GM23338 (cell line): Measurements from ENCODE around the gene DOCK3. TPM values are rescaled to one million over a fixed set of nuclear protein-coding genes. Genes with fewer than 3 reads are reported as not detected.

Experiments
- ATAC-seq: fragments of 200-7000 bp; cut with Tn5 transposase; 3 replicates; pipeline ENCODE4 v1.9.1; 2020
- DNase-seq: peaks from one replicate; pipeline ENCODE4 v3.0.0-alpha.2; 2015; ENCODE audit warnings: low spot score
- H2AFZ ChIP-seq: fragments of 200-600 bp; sonication (generic); 2 replicates; pipeline ENCODE4 v1.8.0; 2016; ENCODE audit warnings: antibody characterized with exemption, mild to moderate bottlenecking, moderate library complexity
- H3F3A ChIP-seq: fragments of 200-600 bp; sonication (generic); replicated peaks from 2 replicates; pipeline ENCODE4 v1.8.0; 2017; ENCODE audit warnings: antibody characterized with exemption, mixed run types, low read depth
- H3K27ac ChIP-seq: fragments of 200-600 bp; sonication (generic); 2 replicates; pipeline ENCODE4 v1.6.1; 2016; ENCODE audit warnings: low read depth
- H3K27me3 ChIP-seq: fragments of 200-600 bp; sonication (generic); 2 replicates; pipeline ENCODE4 v1.8.0; 2016; ENCODE audit warnings: mild to moderate bottlenecking, mixed run types, moderate library complexity; ENCODE audit not compliant: insufficient read depth
- H3K36me3 ChIP-seq: fragments of 200-600 bp; sonication (generic); 2 replicates; pipeline ENCODE4 v1.8.0; 2016; ENCODE audit warnings: mild to moderate bottlenecking; ENCODE audit not compliant: insufficient read depth
- H3K4me1 ChIP-seq: fragments of 200-600 bp; sonication (generic); 2 replicates; pipeline ENCODE4 v1.8.0; 2016; ENCODE audit warnings: mild to moderate bottlenecking, moderate library complexity; ENCODE audit not compliant: insufficient read depth
- H3K4me2 ChIP-seq: fragments of 200-600 bp; sonication (generic); 2 replicates; pipeline ENCODE4 v1.7.1; 2017; ENCODE audit warnings: mixed run types
- H3K4me3 ChIP-seq: fragments of 200-600 bp; sonication (generic); 2 replicates; pipeline ENCODE4 v1.6.1; 2016; ENCODE audit warnings: mixed run types
- H3K79me2 ChIP-seq: fragments of 200-600 bp; sonication (generic); replicated peaks from 2 replicates; pipeline ENCODE4 v1.8.0; 2017; ENCODE audit warnings: mild to moderate bottlenecking; ENCODE audit not compliant: insufficient read depth
- H3K9me2 ChIP-seq: fragments of 200-600 bp; sonication (generic); 2 replicates; pipeline ENCODE4 v1.8.0; 2017; ENCODE audit not compliant: insufficient read depth
- H4K20me1 ChIP-seq: fragments of 200-600 bp; sonication (generic); replicated peaks from 2 replicates; pipeline ENCODE4 v1.8.0; 2017; ENCODE audit warnings: mild to moderate bottlenecking; ENCODE audit not compliant: insufficient read depth
- H3K27ac Mint-ChIP-seq: 2 replicates; pipeline ENCODE4 v1.8.0; 2020; ENCODE audit warnings: inconsistent platforms, mild to moderate bottlenecking, moderate library complexity, mixed read lengths
- H3K27me3 Mint-ChIP-seq: 3 replicates; pipeline ENCODE4 v1.8.0; 2022; ENCODE audit warnings: low read depth, mild to moderate bottlenecking, moderate library complexity, mixed read lengths, inconsistent platforms; ENCODE audit not compliant: insufficient read depth, poor library complexity
- H3K36me3 Mint-ChIP-seq: 3 replicates; pipeline ENCODE4 v1.8.0; 2021; ENCODE audit warnings: low read depth, mild to moderate bottlenecking, inconsistent platforms, moderate library complexity, mixed read lengths
- H3K4me1 Mint-ChIP-seq: 3 replicates; pipeline ENCODE4 v1.8.0; 2020; ENCODE audit warnings: mild to moderate bottlenecking, inconsistent platforms, mixed read lengths
- H3K4me3 Mint-ChIP-seq: 3 replicates; pipeline ENCODE4 v1.8.0; 2021; ENCODE audit warnings: moderate library complexity, mild to moderate bottlenecking, inconsistent platforms, mixed read lengths
- H3K9me3 Mint-ChIP-seq: 3 replicates; pipeline ENCODE4 v1.8.0; 2020; ENCODE audit warnings: moderate library complexity, mild to moderate bottlenecking, inconsistent platforms, mixed read lengths
- CREB1 ChIP-seq: fragments of 250-450 bp; sonication (Bioruptor Pico); IDR thresholded peaks from 2 replicates; pipeline ENCODE4 v1.5.0; 2020; ENCODE audit warnings: low read depth, mild to moderate bottlenecking, moderate library complexity
- CTCF ChIP-seq, 2 experiments: fragments of 200-600 bp in 1 of 2; sonication (generic) in 1 of 2; conservative IDR thresholded peaks; 2 replicates each; pipeline versions ENCODE4 v1.5.1 to v1.6.1; 2016 to 2017; ENCODE audit warnings: antibody characterized with exemption in 2 of 2, low read depth in 2 of 2, mild to moderate bottlenecking in 2 of 2, moderate library complexity in 1 of 2
- ETS1 ChIP-seq: IDR thresholded peaks from 2 replicates; pipeline ENCODE4 v1.6.1; 2016; ENCODE audit warnings: antibody characterized with exemption
- EZH2 ChIP-seq: fragments of 200-600 bp; sonication (generic); IDR thresholded peaks from one replicate; pipeline ENCODE4 v1.8.0; 2017; ENCODE audit warnings: antibody characterized with exemption, mild to moderate bottlenecking, low read depth; ENCODE audit not compliant: unreplicated experiment
- EZH2phosphoT487 ChIP-seq: fragments of 200-600 bp; sonication (generic); IDR thresholded peaks from one replicate; pipeline ENCODE4 v1.8.1; 2018; ENCODE audit warnings: antibody characterized with exemption; ENCODE audit not compliant: unreplicated experiment
- NANOG ChIP-seq: IDR thresholded peaks from 2 replicates; pipeline ENCODE4 v1.6.1; 2016; ENCODE audit warnings: antibody characterized with exemption, borderline replicate concordance
- POLR2AphosphoS5 ChIP-seq: IDR thresholded peaks from 2 replicates; pipeline ENCODE4 v1.6.1; 2016; ENCODE audit warnings: antibody characterized with exemption, low read depth
- REST ChIP-seq: IDR thresholded peaks from one replicate; pipeline ENCODE4 v1.6.1; 2018; ENCODE audit warnings: antibody characterized with exemption; ENCODE audit not compliant: unreplicated experiment
- ZNF114 ChIP-seq: fragments of 250-450 bp; sonication (Bioruptor Pico); IDR thresholded peaks from 2 replicates; pipeline ENCODE4 v1.5.0; 2020; ENCODE audit warnings: mild to moderate bottlenecking, moderate library complexity
- ZNF331 ChIP-seq: fragments of 250-450 bp; sonication (Bioruptor Pico); IDR thresholded peaks from 2 replicates; pipeline ENCODE4 v1.5.0; 2020; ENCODE audit warnings: low read depth, mild to moderate bottlenecking, moderate library complexity
- polyA plus RNA-seq: library from polyadenylated mRNA; unstranded; fragments of >200 nt; fragmentation: Nextera tagmentation; extraction: Ambion mirVana; gene quantifications from 2 replicates; pipeline ENCODE4 v1.2.1, GENCODE V29; 2016
- total RNA-seq: library from RNA; depleted of rRNA; stranded (reverse); fragments of >200 nt; shearing (Covaris generic); gene quantifications from 2 replicates; pipeline ENCODE4 v1.2.3, GENCODE V29; 2014

Gene DOCK3
- total and polyA plus RNA-seq, 2 experiments from 2014 or later: 2.4 to 5.6 TPM

- no peak overlapping the region for H2AFZ ChIP-seq
- Mint-ChIP-seq H3K4me1 (no peaks in the 10 kb centered on the region), H3K4me3 (no peak overlapping the region), H3K27me3 (no peaks in the 10 kb centered on the region), H3K27ac (no peak overlapping the region), H3K36me3 (no peaks in the 10 kb centered on the region), H3K9me3 (no peaks in the 10 kb centered on the region)
- H3K27ac ChIP-seq: no peak overlapping the region
- no peaks in the 10 kb centered on the region for H3F3A ChIP-seq
- H3K79me2 ChIP-seq: no peaks in the 10 kb centered on the region
- no peaks in the 10 kb centered on the region for H3K36me3 ChIP-seq
- TF ChIP-seq CTCF (conservative IDR thresholded peaks at IDR 0.05; ENCODE audit: low read depth in 2 of 2): no peak
- TF ChIP-seq POLR2AphosphoS5: no peak
- no peak for TF ChIP-seq NANOG
- TF ChIP-seq EZH2phosphoT487: no peak
- no peak for TF ChIP-seq EZH2
- no peak for TF ChIP-seq REST
- no peak for TF ChIP-seq ZNF331
- no peak for TF ChIP-seq CREB1 (CRISPR knock-in tag)
- no peak for TF ChIP-seq ZNF114 (CRISPR knock-in tag)
- DNase-seq: no peak
- no peak overlapping the region for H3K4me2 ChIP-seq
- no peak for ATAC-seq
- H3K4me3 ChIP-seq: no peak overlapping the region
- no peaks in the 10 kb centered on the region for H3K4me1 ChIP-seq
- H3K27me3 ChIP-seq: no peaks in the 10 kb centered on the region
- no peaks in the 10 kb centered on the region for H4K20me1 ChIP-seq
- no peaks in the 10 kb centered on the region for H3K9me2 ChIP-seq
Measured at GRCh38 chr3:51353131-51353530, 678.4 kb downstream of the DOCK3 start.

- H3K4me3 Mint-ChIP-seq: no peak overlapping the region
- Histone ChIP-seq H3K36me3 (no peaks in the 10 kb centered on the region), H3K4me1 (no peaks in the 10 kb centered on the region), H3F3A (no peaks in the 10 kb centered on the region), H3K27me3 (no peaks in the 10 kb centered on the region), H3K27ac (no peak overlapping the region), H2AFZ (no peak overlapping the region), H3K9me2 (no peaks in the 10 kb centered on the region), H3K4me2 (no peak overlapping the region), H3K79me2 (no peaks in the 10 kb centered on the region), H4K20me1 (no peaks in the 10 kb centered on the region), H3K4me3 (no peak overlapping the region)
- H3K9me3 Mint-ChIP-seq: no peaks in the 10 kb centered on the region
- H3K4me1 Mint-ChIP-seq: no peaks in the 10 kb centered on the region
- no peak for DNase-seq
- no peaks in the 10 kb centered on the region for H3K27me3 Mint-ChIP-seq
- no peak for ATAC-seq
- no peak overlapping the region for H3K27ac Mint-ChIP-seq
- H3K36me3 Mint-ChIP-seq: no peaks in the 10 kb centered on the region
- TF ChIP-seq REST (no peak), ZNF331 (no peak), ETS1 (no peak)
Measured at GRCh38 chr3:51353691-51354090, 679.0 kb downstream of the DOCK3 start.
